ENCODE results near the gene ISM1.

The ISM1 gene

GRCh38 chr20:13220904-13221297 is at the start of gene ISM1:
Gene ISM1, plus strand, starts transcription at chr20:13221274. Its CDS starts 503 bp downstream, at chr20:13221777.
- no peak for DNase-seq

- DNase-seq = no peak
Measured at GRCh38 chr20:13173201-13173600, 47.9 kb upstream of the ISM1 start.

- DNase-seq = no peak
Measured at GRCh38 chr20:13174402-13174801, 46.7 kb upstream of the ISM1 start.

GRCh38 chr20:13180986-13181889 is 39.8 kb upstream of the ISM1 start:
- DNase-seq = no peak

- no peak for DNase-seq
Measured at GRCh38 chr20:13183005-13183404, 38.1 kb upstream of the ISM1 start.

GRCh38 chr20:13186043-13186774 is 34.9 kb upstream of the ISM1 start:
- DNase-seq = no peak

- DNase-seq = no peak
Measured at GRCh38 chr20:13187899-13188298, 33.2 kb upstream of the ISM1 start.

- no peak for DNase-seq
Measured at GRCh38 chr20:13199279-13199678, 21.8 kb upstream of the ISM1 start.

GRCh38 chr20:13200767-13201500 is 20.1 kb upstream of the ISM1 start:
- DNase-seq = no peak

GRCh38 chr20:13202565-13202964 is 18.5 kb upstream of the ISM1 start:
- DNase-seq = no peak

- DNase-seq = no peak
Measured at GRCh38 chr20:13205425-13205824, 15.6 kb upstream of the ISM1 start.

GRCh38 chr20:13205848-13206434 is 15.1 kb upstream of the ISM1 start:
- DNase-seq = no peak

GRCh38 chr20:13207016-13207415 is 14.1 kb upstream of the ISM1 start:
- no peak for DNase-seq

- no peak for DNase-seq
Measured at GRCh38 chr20:13211956-13212618, 9.0 kb upstream of the ISM1 start.

- DNase-seq = no peak
Measured at GRCh38 chr20:13212750-13213149, 8.3 kb upstream of the ISM1 start.

GRCh38 chr20:13213335-13213734 is 7.7 kb upstream of the ISM1 start:
- DNase-seq = no peak

- DNase-seq = no peak
Measured at GRCh38 chr20:13216533-13216932, 4.5 kb upstream of the ISM1 start.

- no peak for DNase-seq
Measured at GRCh38 chr20:13219327-13220193, 1.5 kb upstream of the ISM1 start.

- no peak for DNase-seq
Measured at GRCh38 chr20:13220194-13220903, 725 bp upstream of the ISM1 start.

GRCh38 chr20:13221313-13221672 is 219 bp downstream of the ISM1 start:
- no peak for DNase-seq
